Nephron progenitor cell (in vitro differentiated cells): ENCODE data around the gene RDH11.
A peak's percentile ranks its signal among the peaks of the same experiment; 100 is the strongest.

Experiments used
- DNase-seq: peaks from one replicate; pipeline ENCODE4 v3.0.0; 2021
- H3K27ac Mint-ChIP-seq: 2 replicates; pipeline ENCODE4 v1.8.0; 2021; ENCODE audit warnings: mild to moderate bottlenecking, moderate library complexity, mixed read lengths
- H3K27me3 Mint-ChIP-seq: 2 replicates; pipeline ENCODE4 v1.8.0; 2021; ENCODE audit warnings: mild to moderate bottlenecking, low read depth, mixed read lengths; ENCODE audit not compliant: poor library complexity
- H3K36me3 Mint-ChIP-seq: 2 replicates; pipeline ENCODE4 v1.8.0; 2021; ENCODE audit warnings: low read depth, mixed read lengths
- H3K4me1 Mint-ChIP-seq: 2 replicates; pipeline ENCODE4 v1.8.0; 2021; ENCODE audit warnings: mixed read lengths
- H3K4me3 Mint-ChIP-seq: 2 replicates; pipeline ENCODE4 v1.8.0; 2021; ENCODE audit warnings: mild to moderate bottlenecking, moderate library complexity, mixed read lengths
- H3K9me3 Mint-ChIP-seq: 2 replicates; pipeline ENCODE4 v1.8.0; 2021; ENCODE audit warnings: mild to moderate bottlenecking, moderate library complexity, mixed read lengths
- CTCF ChIP-seq: fragments of 200-600 bp; sonication (generic); IDR thresholded peaks from 2 replicates; pipeline ENCODE4 v1.5.0; 2021; ENCODE audit warnings: antibody characterized with exemption

Gene RDH11

GRCh38 chr14:67734675-67735074, 39.1 kb upstream of the RDH11 start:
- no peaks in the 10 kb centered on the region for H3K9me3 Mint-ChIP-seq
- H3K27ac Mint-ChIP-seq = no peak overlapping the region
- H3K27me3 Mint-ChIP-seq = peaks cover 8% of the 10 kb centered on the region
- H3K4me1 Mint-ChIP-seq = peaks cover 4% of the 10 kb centered on the region
- no peaks in the 10 kb centered on the region for H3K36me3 Mint-ChIP-seq
- TF ChIP-seq CTCF = no peak
- H3K4me3 Mint-ChIP-seq = no peak overlapping the region
- no peak for DNase-seq

GRCh38 chr14:67733616-67734015, 38.1 kb upstream of the RDH11 start:
- DNase-seq = no peak
- Mint-ChIP-seq H3K4me3 (no peak overlapping the region), H3K27me3 (peaks cover 15% of the 10 kb centered on the region), H3K36me3 (no peaks in the 10 kb centered on the region), H3K4me1 (peaks cover 14% of the 10 kb centered on the region), H3K9me3 (no peaks in the 10 kb centered on the region), H3K27ac (no peak overlapping the region)
- TF ChIP-seq CTCF = no peak

- Mint-ChIP-seq H3K27me3 (peaks cover 34% of the 10 kb centered on the region), H3K4me3 (peak overlapping the region; percentile 8), H3K4me1 (peaks cover 16% of the 10 kb centered on the region), H3K27ac (no peak overlapping the region), H3K36me3 (no peaks in the 10 kb centered on the region), H3K9me3 (no peaks in the 10 kb centered on the region)
- peak; percentile 27 for DNase-seq
- no peak for TF ChIP-seq CTCF
These were observed 33.7 kb upstream of the RDH11 start for GRCh38 chr14:67729072-67729885.

- H3K27ac Mint-ChIP-seq = no peak overlapping the region
- peaks cover 16% of the 10 kb centered on the region for H3K4me1 Mint-ChIP-seq
- no peaks in the 10 kb centered on the region for H3K36me3 Mint-ChIP-seq
- peaks cover 36% of the 10 kb centered on the region for H3K27me3 Mint-ChIP-seq
- no peaks in the 10 kb centered on the region for H3K9me3 Mint-ChIP-seq
- no peak for TF ChIP-seq CTCF
- no peak overlapping the region for H3K4me3 Mint-ChIP-seq
- no peak for DNase-seq
These were observed 32.7 kb upstream of the RDH11 start for GRCh38 chr14:67728258-67728657.

- no peak overlapping the region for H3K27ac Mint-ChIP-seq
- H3K36me3 Mint-ChIP-seq = no peaks in the 10 kb centered on the region
- H3K4me3 Mint-ChIP-seq = no peak overlapping the region
- peaks cover 40% of the 10 kb centered on the region for H3K27me3 Mint-ChIP-seq
- no peak for TF ChIP-seq CTCF
- DNase-seq = no peak
- no peaks in the 10 kb centered on the region for H3K9me3 Mint-ChIP-seq
- H3K4me1 Mint-ChIP-seq = peaks cover 16% of the 10 kb centered on the region
These were observed 31.8 kb upstream of the RDH11 start for GRCh38 chr14:67727361-67727760.

GRCh38 chr14:67725171-67725570, 29.6 kb upstream of the RDH11 start:
- H3K27ac Mint-ChIP-seq = no peak overlapping the region
- no peak for TF ChIP-seq CTCF
- H3K4me3 Mint-ChIP-seq = no peak overlapping the region
- peaks cover 16% of the 10 kb centered on the region for H3K4me1 Mint-ChIP-seq
- DNase-seq = no peak
- H3K9me3 Mint-ChIP-seq = no peaks in the 10 kb centered on the region
- peaks cover 51% of the 10 kb centered on the region for H3K27me3 Mint-ChIP-seq
- no peaks in the 10 kb centered on the region for H3K36me3 Mint-ChIP-seq
